Subcutaneous abdominal adipose tissue (tissue), 5 donors: ENCODE data around the gene ANKK1.

Experiments used
- H3K27ac ChIP-seq: one replicate; pipeline ENCODE4 v1.7.0; 2013; ENCODE audit warnings: low read depth, mild to moderate bottlenecking, inconsistent platforms, low read length, moderate library complexity
- H3K27me3 ChIP-seq, 5 donors: one replicate each; pipeline ENCODE4 v1.7.0; 2013; ENCODE audit warnings: low read length in 5 of 5, inconsistent platforms in 1 of 5; ENCODE audit not compliant: control insufficient read depth in 5 of 5, insufficient read depth in 4 of 5
- H3K36me3 ChIP-seq, 5 donors: one replicate each; pipeline ENCODE4 v1.7.0; 2013; ENCODE audit warnings: low read length in 5 of 5; ENCODE audit not compliant: control insufficient read depth in 5 of 5, insufficient read depth in 5 of 5
- H3K4me1 ChIP-seq, 5 donors: one replicate each; pipeline ENCODE4 v1.7.0; 2013; ENCODE audit warnings: low read length in 5 of 5, mild to moderate bottlenecking in 3 of 5, moderate library complexity in 1 of 5; ENCODE audit not compliant: control insufficient read depth in 5 of 5, insufficient read depth in 5 of 5
- H3K4me3 ChIP-seq, 5 donors: one replicate each; pipeline ENCODE4 v1.7.0; 2013; ENCODE audit warnings: low read length in 5 of 5, low read depth in 1 of 5
- H3K9ac ChIP-seq, 5 donors: one replicate each; pipeline ENCODE4 v1.7.0; 2013; ENCODE audit warnings: low read length in 5 of 5, mild to moderate bottlenecking in 4 of 5, moderate library complexity in 3 of 5
- H3K9me3 ChIP-seq, 5 donors: one replicate each; pipeline ENCODE4 v1.7.0; 2013; ENCODE audit warnings: low read length in 5 of 5; ENCODE audit not compliant: control insufficient read depth in 5 of 5
- donor health status: healthy.
- donor health status: healthy.
- donor health status: healthy.
- donor health status: healthy.
- donor health status: healthy.

The ANKK1 gene, protein sequence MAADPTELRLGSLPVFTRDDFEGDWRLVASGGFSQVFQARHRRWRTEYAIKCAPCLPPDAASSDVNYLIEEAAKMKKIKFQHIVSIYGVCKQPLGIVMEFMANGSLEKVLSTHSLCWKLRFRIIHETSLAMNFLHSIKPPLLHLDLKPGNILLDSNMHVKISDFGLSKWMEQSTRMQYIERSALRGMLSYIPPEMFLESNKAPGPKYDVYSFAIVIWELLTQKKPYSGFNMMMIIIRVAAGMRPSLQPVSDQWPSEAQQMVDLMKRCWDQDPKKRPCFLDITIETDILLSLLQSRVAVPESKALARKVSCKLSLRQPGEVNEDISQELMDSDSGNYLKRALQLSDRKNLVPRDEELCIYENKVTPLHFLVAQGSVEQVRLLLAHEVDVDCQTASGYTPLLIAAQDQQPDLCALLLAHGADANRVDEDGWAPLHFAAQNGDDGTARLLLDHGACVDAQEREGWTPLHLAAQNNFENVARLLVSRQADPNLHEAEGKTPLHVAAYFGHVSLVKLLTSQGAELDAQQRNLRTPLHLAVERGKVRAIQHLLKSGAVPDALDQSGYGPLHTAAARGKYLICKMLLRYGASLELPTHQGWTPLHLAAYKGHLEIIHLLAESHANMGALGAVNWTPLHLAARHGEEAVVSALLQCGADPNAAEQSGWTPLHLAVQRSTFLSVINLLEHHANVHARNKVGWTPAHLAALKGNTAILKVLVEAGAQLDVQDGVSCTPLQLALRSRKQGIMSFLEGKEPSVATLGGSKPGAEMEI

DNA sequence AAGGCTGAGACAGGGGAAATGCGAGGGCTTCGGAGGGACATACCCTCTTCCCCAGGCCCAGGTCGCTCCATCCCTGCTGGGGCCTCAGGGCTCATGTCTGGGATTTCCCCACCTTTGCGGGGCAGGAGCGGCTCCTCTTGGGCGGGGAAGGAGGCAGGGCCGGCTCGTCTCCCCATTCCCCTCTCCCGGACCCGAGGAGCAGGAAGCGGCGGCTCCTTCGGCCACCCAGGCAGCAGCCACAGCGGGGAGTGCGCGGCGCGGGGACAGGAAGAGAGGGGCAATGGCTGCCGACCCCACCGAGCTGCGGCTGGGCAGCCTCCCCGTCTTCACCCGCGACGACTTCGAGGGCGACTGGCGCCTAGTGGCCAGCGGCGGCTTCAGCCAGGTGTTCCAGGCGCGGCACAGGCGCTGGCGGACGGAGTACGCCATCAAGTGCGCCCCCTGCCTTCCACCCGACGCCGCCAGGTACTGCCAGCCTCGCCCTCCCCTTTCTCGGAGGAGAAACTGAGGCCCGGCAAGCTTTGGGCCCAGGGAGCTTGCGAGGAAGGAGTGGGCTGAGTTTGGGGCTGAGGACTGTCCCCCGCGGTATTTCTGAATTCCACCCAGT, at the start of gene ANKK1:
ANKK1 (plus strand) TSS at position 175 of the 607 bp plus-strand sequence; CDS start at position 281, 106 bp downstream.
- Histone ChIP-seq H3K27me3 (peaks cover 21 to 26% (median 24%) of the 10 kb centered on the region in 5 donors), H3K36me3 (no peaks in the 10 kb centered on the region), H3K4me3 (no peak within 1 kb of the TSS), H3K4me1 (peaks cover 0 to 11% (median 10%) of the 10 kb centered on the region in 5 donors), H3K9me3 (no peaks in the 10 kb centered on the region), H3K27ac (no peak within 1 kb of the TSS), H3K9ac (no peak within 1 kb of the TSS)

DNA sequence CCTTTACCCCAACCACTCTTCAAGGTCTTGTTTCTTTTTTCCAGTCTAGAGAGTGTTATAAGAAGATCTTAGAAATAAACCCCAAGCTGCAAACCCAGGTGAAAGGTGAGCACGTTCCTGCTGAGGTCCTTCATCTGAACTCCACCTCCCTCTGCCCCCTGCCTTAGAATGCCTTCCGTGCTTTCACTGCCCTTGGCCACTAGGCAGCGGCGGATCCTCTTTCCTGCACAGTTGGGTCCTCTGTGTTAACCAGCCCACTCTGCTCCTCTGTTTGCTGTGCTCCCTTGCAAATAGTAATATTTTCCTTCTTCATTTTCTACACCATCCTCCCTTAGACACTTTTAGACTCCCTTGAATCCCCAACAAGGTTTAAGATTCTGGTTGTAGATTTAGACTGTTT, 48.8 kb upstream of the ANKK1 start:
- no peak overlapping the region for H3K27ac ChIP-seq
- H3K9me3 ChIP-seq, result no peaks in the 10 kb centered on the region
- peaks cover 43 to 69% (median 61%) of the 10 kb centered on the region in 5 donors for H3K36me3 ChIP-seq
- no peak overlapping the region for H3K4me3 ChIP-seq
- H3K9ac ChIP-seq, result no peak overlapping the region
- no peaks in the 10 kb centered on the region for H3K4me1 ChIP-seq
- H3K27me3 ChIP-seq, result no peaks in the 10 kb centered on the region

DNA sequence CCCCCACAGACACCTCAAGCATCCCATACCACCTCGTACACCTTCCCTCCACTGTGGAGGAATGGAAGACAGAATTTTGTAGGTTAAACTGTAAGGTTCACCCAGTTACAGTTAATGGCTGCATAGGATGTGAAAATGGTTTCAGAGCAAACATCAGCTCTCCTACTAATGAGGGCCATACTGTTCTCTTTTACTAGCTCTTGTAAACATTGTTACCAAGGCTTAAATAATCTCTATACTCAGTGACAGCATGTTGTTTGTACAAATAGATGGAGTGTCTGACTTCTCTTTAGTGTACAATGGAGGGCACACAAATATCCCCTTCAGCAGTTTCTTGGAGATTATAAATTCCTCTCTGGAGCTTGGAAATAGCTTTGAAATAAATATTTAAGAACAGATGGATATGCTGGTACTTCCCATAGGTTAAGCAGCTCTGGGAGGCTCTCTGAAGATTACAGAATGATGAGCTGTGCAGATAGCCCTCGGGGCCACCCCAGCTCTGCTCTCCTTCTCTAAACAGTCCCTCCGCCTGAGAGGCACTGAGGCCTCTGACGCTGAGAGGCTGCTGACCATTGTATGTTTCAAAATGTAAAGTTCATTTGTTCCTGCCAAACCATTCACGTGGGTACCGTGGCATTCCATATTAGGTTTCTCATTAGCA, 47.5 kb upstream of the ANKK1 start:
- Histone ChIP-seq H3K9me3 (no peaks in the 10 kb centered on the region), H3K27ac (no peak overlapping the region), H3K36me3 (peaks cover 38 to 71% (median 62%) of the 10 kb centered on the region in 5 donors), H3K9ac (no peak overlapping the region), H3K27me3 (no peaks in the 10 kb centered on the region), H3K4me1 (no peaks in the 10 kb centered on the region), H3K4me3 (no peak overlapping the region)

DNA sequence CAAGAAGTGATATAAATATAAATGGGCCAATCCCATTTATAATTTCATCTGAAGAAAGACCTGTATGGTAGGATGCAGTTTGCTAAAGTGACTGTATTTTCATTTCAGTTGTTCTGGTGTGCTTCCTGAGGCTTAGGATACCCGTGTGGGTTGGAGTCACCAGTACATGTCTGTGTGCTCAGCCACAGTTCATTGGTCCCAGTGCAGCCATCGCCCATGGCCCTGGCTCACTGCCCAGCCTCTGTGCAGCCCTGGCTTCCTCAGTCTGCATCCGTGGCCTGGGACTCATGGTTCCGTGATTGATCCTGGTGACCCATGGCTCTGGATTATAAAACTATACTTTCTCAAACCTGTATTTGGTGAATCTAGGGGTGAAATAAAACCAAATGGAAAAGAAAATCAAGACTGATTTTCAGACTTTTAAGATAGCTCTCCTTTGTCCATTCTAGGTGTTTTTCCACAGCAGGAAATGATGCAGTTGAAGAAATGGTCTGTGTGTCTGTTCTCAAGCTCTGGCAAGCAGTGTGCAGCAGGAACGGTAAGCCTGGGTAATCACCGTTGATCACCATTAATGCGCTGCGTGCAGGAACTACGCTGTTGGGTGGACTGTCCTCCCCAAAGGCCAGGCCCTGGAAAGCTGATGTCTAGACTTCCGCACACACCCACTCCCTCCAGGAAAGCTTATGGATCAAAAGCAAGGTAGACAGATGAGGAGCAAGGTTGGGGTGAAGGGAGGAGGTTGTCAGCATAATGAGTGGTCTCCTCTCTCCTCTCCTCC, 46.0 kb upstream of the ANKK1 start:
- Histone ChIP-seq H3K36me3 (peaks cover 23 to 68% (median 48%) of the 10 kb centered on the region in 5 donors), H3K4me1 (no peaks in the 10 kb centered on the region)

DNA sequence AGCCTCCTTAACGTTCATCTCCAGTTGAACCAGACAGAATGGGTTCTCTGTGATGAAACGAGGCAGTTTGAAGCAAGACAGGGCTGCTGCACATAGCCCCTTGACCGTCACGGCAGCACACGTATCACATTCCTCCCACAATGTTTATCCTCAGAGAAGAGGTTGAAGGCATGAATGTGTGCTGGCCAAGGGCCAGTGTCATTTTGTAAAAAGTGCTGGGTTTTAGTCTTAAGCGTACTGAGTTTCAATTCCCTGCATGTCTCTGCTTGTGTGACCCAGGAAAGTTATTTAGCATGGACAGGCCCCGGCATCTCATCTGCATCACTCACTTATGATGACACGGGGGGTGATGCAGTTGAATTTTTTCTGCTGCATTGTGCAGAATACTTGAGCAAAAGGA, 41.6 kb upstream of the ANKK1 start:
- no peak overlapping the region for H3K4me3 ChIP-seq
- H3K4me1 ChIP-seq, result no peaks in the 10 kb centered on the region
- peaks cover 13 to 60% (median 41%) of the 10 kb centered on the region in 5 donors for H3K36me3 ChIP-seq
- H3K27ac ChIP-seq, result no peak overlapping the region
- no peak overlapping the region for H3K9ac ChIP-seq
- H3K9me3 ChIP-seq, result no peaks in the 10 kb centered on the region
- H3K27me3 ChIP-seq, result no peaks in the 10 kb centered on the region

More for the DNA sequence above, 46.0 kb upstream of the ANKK1 start:
- no peak overlapping the region for H3K27ac ChIP-seq
- H3K27me3 ChIP-seq, result no peaks in the 10 kb centered on the region
- no peak overlapping the region for H3K4me3 ChIP-seq
- no peaks in the 10 kb centered on the region for H3K9me3 ChIP-seq
- H3K9ac ChIP-seq, result no peak overlapping the region

DNA sequence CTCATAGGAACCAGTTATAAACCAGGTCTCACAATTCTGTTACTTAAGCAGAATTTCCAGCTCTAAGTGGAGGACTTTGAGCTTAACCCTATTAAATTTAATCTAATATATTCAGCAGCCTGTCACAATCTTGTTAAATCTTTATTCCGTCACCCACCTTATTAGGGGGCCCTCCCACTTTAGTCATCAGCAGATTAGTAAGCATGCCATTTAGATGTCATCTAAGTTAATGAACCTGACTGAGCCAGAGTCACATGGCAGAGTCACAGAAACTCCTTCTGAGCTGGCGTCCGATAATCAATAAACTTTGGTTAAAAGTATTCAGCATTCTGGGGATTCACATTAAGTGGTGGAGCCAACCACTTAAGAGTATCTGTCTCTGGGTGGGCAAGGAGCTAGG, 38.1 kb upstream of the ANKK1 start:
- Histone ChIP-seq H3K9ac (no peak overlapping the region), H3K4me3 (no peak overlapping the region), H3K4me1 (no peaks in the 10 kb centered on the region), H3K9me3 (no peaks in the 10 kb centered on the region), H3K27ac (no peak overlapping the region), H3K36me3 (peaks cover 9 to 46% (median 31%) of the 10 kb centered on the region in 5 donors), H3K27me3 (no peaks in the 10 kb centered on the region)

DNA sequence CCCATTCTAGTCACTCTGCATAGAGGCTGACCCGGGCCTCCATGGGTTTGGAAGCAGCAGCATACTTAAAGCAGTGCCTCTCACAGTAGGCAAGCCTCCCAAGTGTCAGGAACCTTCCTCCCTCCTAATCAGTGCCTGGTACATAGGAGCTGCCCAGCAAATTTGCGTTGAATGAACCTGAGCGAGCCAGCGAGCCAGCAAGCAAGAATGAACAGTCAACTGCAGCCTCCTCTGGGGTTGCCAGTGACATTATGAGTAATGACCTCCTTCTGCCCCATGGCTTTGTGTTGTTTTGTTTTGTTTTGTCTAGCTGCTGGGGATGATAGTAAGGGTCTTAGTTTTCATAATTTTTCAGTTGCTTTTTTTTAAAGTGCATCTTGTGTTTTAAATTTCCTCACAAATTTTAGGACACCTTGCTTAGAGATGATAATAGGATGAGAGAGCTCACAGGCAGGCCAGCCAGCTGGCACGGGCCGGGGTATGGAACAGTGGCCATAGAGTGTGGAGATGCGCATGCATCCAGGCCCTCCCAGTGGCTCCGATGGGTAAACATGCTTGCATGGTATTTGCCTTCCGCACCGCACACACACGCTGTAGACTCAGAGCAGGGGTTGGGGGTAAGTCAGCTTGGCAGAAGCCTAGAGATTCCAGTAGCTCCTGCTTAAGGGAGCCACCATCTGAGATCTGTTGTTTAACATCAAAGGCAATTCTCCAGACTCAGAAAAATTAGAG, 37.1 kb upstream of the ANKK1 start:
- no peaks in the 10 kb centered on the region for H3K27me3 ChIP-seq
- H3K9ac ChIP-seq, result no peak overlapping the region
- no peaks in the 10 kb centered on the region for H3K4me1 ChIP-seq
- H3K36me3 ChIP-seq, result peaks cover 15 to 40% (median 29%) of the 10 kb centered on the region in 5 donors
- peaks cover 0 to 3% (median 0%) of the 10 kb centered on the region in 5 donors for H3K9me3 ChIP-seq
- no peak overlapping the region for H3K4me3 ChIP-seq
- H3K27ac ChIP-seq, result no peak overlapping the region

DNA sequence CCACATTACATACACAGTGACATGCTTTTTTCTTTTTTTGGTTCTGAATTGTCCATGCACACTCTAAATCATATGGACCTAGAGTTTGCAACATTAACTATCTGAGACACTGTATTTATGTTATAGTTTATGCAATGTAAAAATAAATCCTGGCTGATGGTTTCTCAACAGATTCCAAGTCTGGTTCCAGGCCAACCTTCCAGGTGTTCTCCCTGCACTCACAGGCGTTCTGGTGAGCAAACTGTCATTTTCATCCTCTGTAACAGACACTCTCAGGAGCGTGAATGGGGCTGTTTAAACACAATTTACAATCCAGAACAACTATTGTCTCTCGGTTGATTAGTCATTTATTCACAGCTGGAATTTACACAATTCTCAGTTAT, 36.5 kb upstream of the ANKK1 start:
- Histone ChIP-seq H3K27me3 (no peaks in the 10 kb centered on the region), H3K9ac (no peak overlapping the region), H3K36me3 (peaks cover 21 to 36% (median 29%) of the 10 kb centered on the region in 5 donors), H3K4me3 (no peak overlapping the region), H3K9me3 (peaks cover 0 to 8% (median under 1%) of the 10 kb centered on the region in 5 donors), H3K4me1 (no peaks in the 10 kb centered on the region), H3K27ac (no peak overlapping the region)

DNA sequence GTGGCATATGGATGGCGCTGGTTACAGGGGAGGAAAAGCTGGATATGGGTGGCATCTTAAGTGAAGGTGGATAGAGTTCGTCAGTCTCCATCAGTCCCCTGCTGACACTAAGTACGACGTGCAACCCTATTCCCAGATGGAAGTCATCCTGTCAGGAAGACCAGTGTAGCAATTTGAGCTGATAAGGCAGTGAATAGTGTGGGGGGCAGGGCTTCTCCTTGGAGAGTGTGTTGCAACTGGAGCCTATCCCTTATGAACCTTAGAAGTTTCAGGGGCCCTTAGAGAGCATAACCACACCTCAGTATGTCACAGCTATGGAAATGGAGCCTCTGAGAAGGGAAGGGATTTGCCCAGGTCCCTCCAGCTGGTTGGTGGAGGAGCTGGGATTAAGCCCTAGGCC, 36.1 kb upstream of the ANKK1 start:
- Histone ChIP-seq H3K27me3 (no peaks in the 10 kb centered on the region), H3K36me3 (peaks cover 25 to 35% (median 32%) of the 10 kb centered on the region in 5 donors), H3K4me3 (no peak overlapping the region), H3K4me1 (no peaks in the 10 kb centered on the region), H3K27ac (no peak overlapping the region), H3K9ac (no peak overlapping the region), H3K9me3 (peaks cover 0 to 12% (median 5%) of the 10 kb centered on the region in 5 donors)
